GM12878 (cell line): ENCODE results near the gene IRF2. TPM values are rescaled to one million over a fixed set of nuclear protein-coding genes. Genes with fewer than 3 reads are reported as not detected.

ENCODE experiments used
- ATF3 ChIP-seq: IDR thresholded peaks from 2 replicates; pipeline ENCODE4 v1.6.1; 2011; ENCODE audit warnings: low read depth, mild to moderate bottlenecking, low read length, moderate library complexity, borderline replicate concordance; ENCODE audit errors: extremely low read depth
- CEBPZ ChIP-seq: fragments of 150-350 bp; IDR thresholded peaks from 2 replicates; pipeline ENCODE4 v1.6.1; 2016; ENCODE audit warnings: low read depth, low read length
- CTCF ChIP-seq, 3 experiments: IDR thresholded peaks in 2 of 3; conservative IDR thresholded peaks in 1 of 3; 2 replicates each; pipeline ENCODE4 v1.5.1; 2011; ENCODE audit warnings: low read depth in 3 of 3, low read length in 3 of 3, mild to moderate bottlenecking in 3 of 3, control low read depth in 2 of 3, moderate library complexity in 2 of 3, inconsistent platforms in 1 of 3, mixed read lengths in 1 of 3; ENCODE audit not compliant: control insufficient read depth in 2 of 3, insufficient read depth in 1 of 3; ENCODE audit errors: extremely low read depth in 1 of 3
- FOXK2 ChIP-seq: fragments of 450-650 bp; IDR thresholded peaks from 2 replicates; pipeline ENCODE4 v1.6.1; 2017; ENCODE audit warnings: mild to moderate bottlenecking, moderate library complexity
- IRF3 ChIP-seq: fragments of 450-650 bp; IDR thresholded peaks from 2 replicates; pipeline ENCODE4 v1.6.1; 2014; ENCODE audit warnings: mild to moderate bottlenecking
- MLLT1 ChIP-seq: fragments of 450-650 bp; IDR thresholded peaks from 2 replicates; pipeline ENCODE4 v1.6.1; 2016; ENCODE audit warnings: mild to moderate bottlenecking
- PRDM15 ChIP-seq: fragments of 450-650 bp; formaldehyde crosslinking; IDR thresholded peaks from 2 replicates; pipeline ENCODE4 v1.4.0; 2020; ENCODE audit warnings: mild to moderate bottlenecking, moderate library complexity
- RAD21 ChIP-seq: IDR thresholded peaks from 2 replicates; pipeline ENCODE4 v1.6.1; 2011; ENCODE audit warnings: mild to moderate bottlenecking, low read depth, low read length, moderate library complexity; ENCODE audit not compliant: insufficient read depth
- REST ChIP-seq: IDR thresholded peaks from 2 replicates; pipeline ENCODE4 v1.6.1; 2012; ENCODE audit warnings: mild to moderate bottlenecking, low read depth, low read length
- STAT3 ChIP-seq: IDR thresholded peaks from 2 replicates; pipeline ENCODE4 v1.6.1; 2011; ENCODE audit warnings: low read depth, low read length, improper control_type of control experiment
- ZBED1 ChIP-seq: IDR thresholded peaks from 2 replicates; pipeline ENCODE4 v1.6.1; 2016; ENCODE audit warnings: borderline replicate concordance
- ZNF207 ChIP-seq: fragments of 450-650 bp; IDR thresholded peaks from 2 replicates; pipeline ENCODE4 v1.6.1; 2014; ENCODE audit warnings: antibody characterized with exemption, mild to moderate bottlenecking, borderline replicate concordance
- ZNF622 ChIP-seq: fragments of 450-650 bp; IDR thresholded peaks from 2 replicates; pipeline ENCODE4 v1.6.1; 2017; ENCODE audit warnings: mild to moderate bottlenecking, inconsistent platforms
- polyA plus RNA-seq, 11 experiments: library from polyadenylated mRNA; depleted of rRNA in 4 of 11; unstranded in 6 of 11; stranded (reverse) in 5 of 11; fragments of >200 nt; fragmentation: Nextera tagmentation in 4 of 11; fragmentation: Illumina TruSeq in 1 of 11; extraction: Ambion mirVana in 4 of 11; extraction: Trizol in 1 of 11; gene quantifications; 1 replicate in 1 of 11; 2 replicates in 10 of 11; pipeline versions ENCODE4 v1.2.1 to v1.2.3, GENCODE V29; 2011 to 2016; ENCODE audit warnings: inconsistent platforms in 2 of 11, missing spikeins in 2 of 11, low read depth in 1 of 11
- total RNA-seq, 4 experiments: library from RNA; depleted of rRNA in 3 of 4; stranded (reverse); fragments of >200 nt in 3 of 4; fragmentation: Illumina TruSeq in 1 of 4; extraction: Trizol in 1 of 4; gene quantifications; 2 replicates each; pipeline versions ENCODE4 v1.2.1 to v1.2.3, GENCODE V29; 2013 to 2021

IRF2 gene
- total and polyA plus RNA-seq, 10 of the 15 experiments (the other 5 are each of a cell fraction or from before 2014, with no cell fraction given): 45.1 to 99.3 (median 58.9) TPM

- peak; percentile 53 for TF ChIP-seq MLLT1
- TF ChIP-seq CTCF (IDR thresholded peaks at IDR 0.05 in 2 of 3, conservative IDR thresholded peaks at IDR 0.05 in 1 of 3; ENCODE audit: control insufficient read depth in 2 of 3, extremely low read depth in 1 of 3, insufficient read depth in 1 of 3, low read depth in 3 of 3, low read length in 3 of 3): no peak
- no peak for TF ChIP-seq ZNF622
- no peak for TF ChIP-seq IRF3
- TF ChIP-seq RAD21: peak; percentile 28
- TF ChIP-seq ZNF207: no peak
- peak; percentile 63; the same call in 1 of the 2 replicates for TF ChIP-seq ZBED1
- no peak for TF ChIP-seq REST
- TF ChIP-seq STAT3: no peak
- TF ChIP-seq ATF3: no peak
- no peak for TF ChIP-seq CEBPZ
- no peak for TF ChIP-seq PRDM15
- no peak for TF ChIP-seq FOXK2
Measured at GRCh38 chr4:184355111-184355604, 119.2 kb downstream of the IRF2 start (continued).
